ENCODE measurements around the gene NCR1.

NCR1 gene

DNA sequence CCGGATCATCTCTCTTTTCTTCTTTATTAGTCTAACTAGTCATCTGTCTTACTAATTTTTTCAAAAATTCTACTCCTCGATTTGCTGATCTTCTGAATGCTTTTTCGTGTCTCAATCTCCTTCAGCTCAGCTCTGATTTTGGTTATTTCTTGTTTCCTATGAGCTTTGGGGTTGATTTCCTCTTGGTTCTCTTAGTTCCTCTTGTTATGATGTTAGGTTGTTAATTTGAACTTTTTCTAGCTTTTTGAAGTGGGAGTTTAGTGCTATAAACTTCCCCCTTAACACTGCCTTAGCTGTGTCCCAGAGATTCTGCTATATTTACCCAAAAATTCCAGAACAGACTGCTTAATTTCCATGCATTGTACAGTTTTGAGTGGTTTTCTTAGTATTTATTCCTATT is 28.5 kb upstream of the NCR1 start:
- Histone ChIP-seq H3K4me1 (no peaks in the 10 kb centered on the region), H3K4me3 (ENCODE audit: low read depth, low read length) (no peak overlapping the region), H3K27me3 (peaks cover 26% of the 10 kb centered on the region), H3K9me3 (no peaks in the 10 kb centered on the region), H3K36me3 (no peaks in the 10 kb centered on the region)
- TF ChIP-seq, protein P1, sequence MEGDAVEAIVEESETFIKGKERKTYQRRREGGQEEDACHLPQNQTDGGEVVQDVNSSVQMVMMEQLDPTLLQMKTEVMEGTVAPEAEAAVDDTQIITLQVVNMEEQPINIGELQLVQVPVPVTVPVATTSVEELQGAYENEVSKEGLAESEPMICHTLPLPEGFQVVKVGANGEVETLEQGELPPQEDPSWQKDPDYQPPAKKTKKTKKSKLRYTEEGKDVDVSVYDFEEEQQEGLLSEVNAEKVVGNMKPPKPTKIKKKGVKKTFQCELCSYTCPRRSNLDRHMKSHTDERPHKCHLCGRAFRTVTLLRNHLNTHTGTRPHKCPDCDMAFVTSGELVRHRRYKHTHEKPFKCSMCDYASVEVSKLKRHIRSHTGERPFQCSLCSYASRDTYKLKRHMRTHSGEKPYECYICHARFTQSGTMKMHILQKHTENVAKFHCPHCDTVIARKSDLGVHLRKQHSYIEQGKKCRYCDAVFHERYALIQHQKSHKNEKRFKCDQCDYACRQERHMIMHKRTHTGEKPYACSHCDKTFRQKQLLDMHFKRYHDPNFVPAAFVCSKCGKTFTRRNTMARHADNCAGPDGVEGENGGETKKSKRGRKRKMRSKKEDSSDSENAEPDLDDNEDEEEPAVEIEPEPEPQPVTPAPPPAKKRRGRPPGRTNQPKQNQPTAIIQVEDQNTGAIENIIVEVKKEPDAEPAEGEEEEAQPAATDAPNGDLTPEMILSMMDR (IDR thresholded peaks at IDR 0.05; ENCODE audit: low read depth, low read length) = no peak
- DNase-seq = no peak

GRCh38 chr19:54881884-54882283 is 24.1 kb upstream of the NCR1 start:
- no peaks in the 10 kb centered on the region; the same call in none of the 2 replicates for H3K27me3 ChIP-seq
- DNase-seq = no peak
- TF ChIP-seq, protein P1 (IDR thresholded peaks at IDR 0.05; ENCODE audit: low read depth, low read length) = no peak

GRCh38 chr19:54882758-54883157 is 23.2 kb upstream of the NCR1 start:
- no peak for DNase-seq
- H3K9me3 ChIP-seq = no peaks in the 10 kb centered on the region
- no peaks in the 10 kb centered on the region for H3K36me3 ChIP-seq
- H3K27me3 ChIP-seq = no peaks in the 10 kb centered on the region; the same call in 1 of the 2 replicates
- TF ChIP-seq, protein P1 (IDR thresholded peaks at IDR 0.05; ENCODE audit: low read depth, low read length) = no peak
- H3K4me1 ChIP-seq = no peaks in the 10 kb centered on the region
- H3K4me3 ChIP-seq (ENCODE audit: low read depth, low read length) = no peak overlapping the region

More at GRCh38 chr19:54881884-54882283, 24.1 kb upstream of the NCR1 start:
- H3K4me1 ChIP-seq = no peaks in the 10 kb centered on the region
- no peaks in the 10 kb centered on the region for H3K9me3 ChIP-seq
- H3K36me3 ChIP-seq = no peaks in the 10 kb centered on the region
- no peak overlapping the region for H3K4me3 ChIP-seq (ENCODE audit: low read depth, low read length)

DNA sequence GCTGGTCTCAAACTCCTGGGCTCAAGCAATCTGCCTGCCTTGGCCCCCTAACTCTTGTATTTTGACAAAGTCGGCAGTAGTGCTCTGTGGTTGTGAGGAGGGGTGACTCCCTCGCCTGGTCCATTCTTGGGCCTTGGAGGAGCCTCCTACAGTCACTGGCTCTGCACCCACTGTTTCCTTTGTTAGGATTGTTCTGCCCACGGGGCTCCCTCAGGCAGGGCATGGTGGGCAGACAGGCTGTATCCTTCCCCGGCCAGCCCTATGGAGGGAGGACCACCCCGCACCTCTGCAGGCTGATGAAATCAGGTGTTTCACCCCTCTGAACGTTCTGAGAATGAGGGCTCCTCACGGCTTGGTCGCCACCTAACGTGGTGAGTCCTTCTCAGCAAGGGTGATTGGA is 22.7 kb upstream of the NCR1 start:
- no peaks in the 10 kb centered on the region; the same call in 1 of the 2 replicates for H3K27me3 ChIP-seq
- no peak for DNase-seq
- no peaks in the 10 kb centered on the region for H3K9me3 ChIP-seq
- H3K36me3 ChIP-seq = no peaks in the 10 kb centered on the region
- no peak overlapping the region for H3K4me3 ChIP-seq (ENCODE audit: low read depth, low read length)
- TF ChIP-seq, protein P1 (IDR thresholded peaks at IDR 0.05; ENCODE audit: low read depth, low read length) = no peak
- no peaks in the 10 kb centered on the region for H3K4me1 ChIP-seq

GRCh38 chr19:54888239-54888638 is 17.7 kb upstream of the NCR1 start:
- Histone ChIP-seq H3K4me3 (ENCODE audit: low read depth, low read length) (no peak overlapping the region), H3K9me3 (no peaks in the 10 kb centered on the region), H3K27me3 (peaks cover 1% of the 10 kb centered on the region; the same call in 1 of the 2 replicates), H3K36me3 (no peaks in the 10 kb centered on the region), H3K4me1 (no peaks in the 10 kb centered on the region)
- DNase-seq = no peak
- TF ChIP-seq, protein P1 (IDR thresholded peaks at IDR 0.05; ENCODE audit: low read depth, low read length) = no peak

DNA sequence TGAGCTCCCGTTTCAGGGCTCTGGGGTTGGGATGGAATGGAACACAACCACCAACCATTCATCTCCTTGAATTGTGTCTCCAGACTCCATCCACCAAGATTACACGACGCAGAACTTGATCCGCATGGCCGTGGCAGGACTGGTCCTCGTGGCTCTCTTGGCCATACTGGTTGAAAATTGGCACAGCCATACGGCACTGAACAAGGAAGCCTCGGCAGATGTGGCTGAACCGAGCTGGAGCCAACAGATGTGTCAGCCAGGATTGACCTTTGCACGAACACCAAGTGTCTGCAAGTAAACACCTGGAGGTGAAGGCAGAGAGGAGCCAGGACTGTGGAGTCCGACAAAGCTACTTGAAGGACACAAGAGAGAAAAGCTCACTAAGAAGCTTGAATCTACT is 16.4 kb upstream of the NCR1 start:
- H3K36me3 ChIP-seq = no peaks in the 10 kb centered on the region
- H3K9me3 ChIP-seq = no peaks in the 10 kb centered on the region
- H3K4me3 ChIP-seq (ENCODE audit: low read depth, low read length) = no peak overlapping the region
- DNase-seq = no peak
- H3K4me1 ChIP-seq = no peaks in the 10 kb centered on the region
- TF ChIP-seq, protein P1 (IDR thresholded peaks at IDR 0.05; ENCODE audit: low read depth, low read length) = no peak
- peaks cover 6% of the 10 kb centered on the region; the same call in 1 of the 2 replicates for H3K27me3 ChIP-seq

Data from BE2C (cell line).